Measurements from ENCODE around the gene NARS2. TPM values are rescaled to one million over a fixed set of nuclear protein-coding genes. Genes with fewer than 3 reads are reported as not detected.

The NARS2 gene
- total RNA-seq, 1 experiment from 2014 or later: 46.7 TPM

GRCh38 chr11:78493413-78493975 is 81.2 kb downstream of the NARS2 start:
- Histone ChIP-seq H3K9me3 (ENCODE audit: low read depth, low read length, poor library complexity, severe bottlenecking) (no peaks in the 10 kb centered on the region), H3K27me3 (replicated peaks; ENCODE audit: insufficient read depth, low read depth, low read length, poor library complexity) (no peaks in the 10 kb centered on the region), H3K4me3 (ENCODE audit: low read depth, low read length, poor library complexity, severe bottlenecking) (no peak overlapping the region), H3K27ac (ENCODE audit: low read depth, low read length, poor library complexity, severe bottlenecking) (no peak overlapping the region), H3K4me1 (ENCODE audit: insufficient read depth, low read length, poor library complexity, severe bottlenecking) (peaks cover 3% of the 10 kb centered on the region), H3K36me3 (ENCODE audit: insufficient read depth, low read length, poor library complexity, severe bottlenecking) (no peaks in the 10 kb centered on the region)
- DNase-seq (ENCODE audit: low spot score): no peak
- intact Hi-C loops (cut with micrococcal nuclease; ENCODE audit: unreplicated experiment): no loop called here
- ChIA-PET POLR2A (ENCODE audit: low non-redundant PET) (no interaction called here), CTCF (no interaction called here)
- BruUV-seq (replicated peaks): no TSS peak
- TF ChIP-seq CTCF (conservative IDR thresholded peaks at IDR 0.05; ENCODE audit: low read depth, low read length): no peak
- TF ChIP-seq EZH2 (IDR thresholded peaks at IDR 0.05; ENCODE audit: borderline replicate concordance, low read depth, low read length, poor library complexity, severe bottlenecking): no peak

DNA sequence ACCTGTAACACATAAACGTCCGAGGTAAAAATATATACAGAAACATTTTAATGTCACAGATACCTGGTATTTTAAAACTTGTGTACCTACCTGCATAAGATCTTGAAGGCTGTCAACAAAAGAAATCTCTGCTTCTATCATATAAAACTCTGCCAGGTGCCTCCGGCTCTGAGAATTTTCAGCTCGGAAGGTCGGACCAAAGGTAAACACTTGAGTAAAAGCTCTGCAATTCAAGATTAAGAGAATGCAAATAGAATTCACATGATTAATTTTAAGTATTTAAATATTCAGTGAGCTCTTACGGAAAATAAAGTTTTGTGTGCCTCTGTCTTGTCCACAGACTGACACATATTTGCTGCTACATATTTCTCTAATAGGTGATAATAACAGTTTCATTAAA is 81.7 kb downstream of the NARS2 start:
- TF ChIP-seq CTCF (conservative IDR thresholded peaks at IDR 0.05; ENCODE audit: low read depth, low read length) (no peak), EZH2 (IDR thresholded peaks at IDR 0.05; ENCODE audit: borderline replicate concordance, low read depth, low read length, poor library complexity, severe bottlenecking) (no peak)
- Histone ChIP-seq H3K27me3 (replicated peaks; ENCODE audit: insufficient read depth, low read depth, low read length, poor library complexity) (no peaks in the 10 kb centered on the region), H3K4me1 (ENCODE audit: insufficient read depth, low read length, poor library complexity, severe bottlenecking) (peaks cover 3% of the 10 kb centered on the region), H3K27ac (ENCODE audit: low read depth, low read length, poor library complexity, severe bottlenecking) (no peak overlapping the region), H3K4me3 (ENCODE audit: low read depth, low read length, poor library complexity, severe bottlenecking) (no peak overlapping the region), H3K9me3 (ENCODE audit: low read depth, low read length, poor library complexity, severe bottlenecking) (no peaks in the 10 kb centered on the region), H3K36me3 (ENCODE audit: insufficient read depth, low read length, poor library complexity, severe bottlenecking) (no peaks in the 10 kb centered on the region)
- DNase-seq (ENCODE audit: low spot score): no peak
- no TSS peak for BruUV-seq (replicated peaks)
- intact Hi-C loops (cut with micrococcal nuclease; ENCODE audit: unreplicated experiment): no loop called here
- ChIA-PET CTCF (no interaction called here), POLR2A (ENCODE audit: low non-redundant PET) (no interaction called here)

- ChIA-PET CTCF (no interaction called here), POLR2A (ENCODE audit: low non-redundant PET) (no interaction called here)
- no peaks in the 10 kb centered on the region for H3K27me3 ChIP-seq (replicated peaks; ENCODE audit: insufficient read depth, low read depth, low read length, poor library complexity)
- H3K9me3 ChIP-seq (ENCODE audit: low read depth, low read length, poor library complexity, severe bottlenecking): peaks cover 4% of the 10 kb centered on the region
- no peak overlapping the region for H3K27ac ChIP-seq (ENCODE audit: low read depth, low read length, poor library complexity, severe bottlenecking)
- TF ChIP-seq CTCF (conservative IDR thresholded peaks at IDR 0.05; ENCODE audit: low read depth, low read length) (no peak), EZH2 (IDR thresholded peaks at IDR 0.05; ENCODE audit: borderline replicate concordance, low read depth, low read length, poor library complexity, severe bottlenecking) (no peak)
- H3K36me3 ChIP-seq (ENCODE audit: insufficient read depth, low read length, poor library complexity, severe bottlenecking): no peaks in the 10 kb centered on the region
- no peak for DNase-seq (ENCODE audit: low spot score)
- H3K4me3 ChIP-seq (ENCODE audit: low read depth, low read length, poor library complexity, severe bottlenecking): no peak overlapping the region
- intact Hi-C loops (cut with micrococcal nuclease; ENCODE audit: unreplicated experiment): no loop called here
- BruUV-seq (replicated peaks): no TSS peak
- no peaks in the 10 kb centered on the region for H3K4me1 ChIP-seq (ENCODE audit: insufficient read depth, low read length, poor library complexity, severe bottlenecking)
Measured at GRCh38 chr11:78489184-78489583, 85.5 kb downstream of the NARS2 start.
